Measurements from ENCODE around the gene SP100. TPM values are rescaled to one million over a fixed set of nuclear protein-coding genes. Genes with fewer than 3 reads are reported as not detected.
"Not testable (repeated sequence)": the region's sequence is repeated elsewhere in the genome, so short reads cannot be mapped to it uniquely, and the experiment has no call there.

The SP100 gene
- total RNA-seq, result 100 to 1,000 TPM in 3 of 4 donors, 10 to 100 TPM in 1; 91.2 to 141 (median 113) TPM
- 10 to 100 TPM; 50.4 to 91.0 (median 55.9) TPM for polyA plus RNA-seq

- WGBS, 2 donors, result 1 to 2% methylated on average over 12 of the region's 12 CpGs
- H3K36me3 ChIP-seq, result no peaks in the 10 kb centered on the region
- H3K4me3 ChIP-seq, result peak within 1 kb of the TSS; percentile 50 to 65 (median 59)
- DNase-seq, result peak; percentile 90
- TF ChIP-seq CTCF (IDR thresholded peaks at IDR 0.05), result no peak
- no peak for TF ChIP-seq EP300 (IDR thresholded peaks at IDR 0.05)
- TF ChIP-seq POLR2A (IDR thresholded peaks at IDR 0.05), result peak; percentile 39 to 55
- TF ChIP-seq POLR2AphosphoS5 (IDR thresholded peaks at IDR 0.05), result peak; percentile 57 to 83 (median 78)
- no peaks in the 10 kb centered on the region for H3K9me3 ChIP-seq
- H3K4me1 ChIP-seq, result peaks cover 0 to 59% (median 48%) of the 10 kb centered on the region in 4 donors
- intact Hi-C loops (cut with DNase I), result loop anchor here (5.0 to 10.0 kb wide), 3 partner anchors 296 to 491 kb away; partner anchors contain the start of genes CAB39, FBXO36 and TRIP12
- peak within 1 kb of the TSS; percentile 84 to 92 (median 90) for H3K27ac ChIP-seq
- no peaks in the 10 kb centered on the region for H3K27me3 ChIP-seq
These were observed at the start of gene SP100 for GRCh38 chr2:230416061-230416721. TSS of gene SP100 (plus strand) at chr2:230416201. CDS start at chr2:230416297, 96 bp downstream.

- H3K4me1 ChIP-seq, result no peaks in the 10 kb centered on the region
- TF ChIP-seq CTCF (IDR thresholded peaks at IDR 0.05) (no peak), EP300 (IDR thresholded peaks at IDR 0.05) (no peak), POLR2A (IDR thresholded peaks at IDR 0.05) (no peak), POLR2AphosphoS5 (IDR thresholded peaks at IDR 0.05) (no peak)
- H3K27me3 ChIP-seq, result no peaks in the 10 kb centered on the region
- H3K27ac ChIP-seq, result no peak overlapping the region
- H3K9me3 ChIP-seq, result no peaks in the 10 kb centered on the region
- intact Hi-C loops (cut with DNase I), result no loop called here
- WGBS, 2 donors, result 97% methylated on average over 2 of the region's 2 CpGs
- DNase-seq, result no peak
- H3K4me3 ChIP-seq, result no peak overlapping the region
- H3K36me3 ChIP-seq, result peaks cover 0 to 22% (median 0%) of the 10 kb centered on the region in 4 donors
These were observed 33.9 kb upstream of the SP100 start for GRCh38 chr2:230382108-230382507.

- H3K4me1 ChIP-seq, result no peaks in the 10 kb centered on the region
- no peak for DNase-seq
- H3K36me3 ChIP-seq, result peaks cover 0 to 23% (median 0%) of the 10 kb centered on the region in 4 donors
- H3K9me3 ChIP-seq, result no peaks in the 10 kb centered on the region
- no peak overlapping the region for H3K4me3 ChIP-seq
- intact Hi-C loops (cut with DNase I), result no loop called here
- WGBS, 2 donors, result 93 to 96% methylated on average over 5 of the region's 5 CpGs
- H3K27ac ChIP-seq, result no peak overlapping the region
- no peaks in the 10 kb centered on the region for H3K27me3 ChIP-seq
- TF ChIP-seq POLR2A (IDR thresholded peaks at IDR 0.05) (no peak), EP300 (IDR thresholded peaks at IDR 0.05) (no peak)
These were observed 32.5 kb upstream of the SP100 start for GRCh38 chr2:230383453-230383852.

- no peaks in the 10 kb centered on the region for H3K9me3 ChIP-seq
- no peak for DNase-seq
- no peaks in the 10 kb centered on the region for H3K27me3 ChIP-seq
- no peak overlapping the region for H3K27ac ChIP-seq
- WGBS, 2 donors, result 96 to 97% methylated on average over 6 of the region's 6 CpGs
- peaks cover 0 to 38% (median 5%) of the 10 kb centered on the region in 4 donors for H3K36me3 ChIP-seq
- intact Hi-C loops (cut with DNase I), result no loop called here
- no peak overlapping the region for H3K4me3 ChIP-seq
- no peaks in the 10 kb centered on the region for H3K4me1 ChIP-seq
- TF ChIP-seq POLR2AphosphoS5 (IDR thresholded peaks at IDR 0.05) (no peak), EP300 (IDR thresholded peaks at IDR 0.05) (no peak), CTCF (IDR thresholded peaks at IDR 0.05) (no peak), POLR2A (IDR thresholded peaks at IDR 0.05) (no peak)
These were observed 31.0 kb upstream of the SP100 start for GRCh38 chr2:230384986-230385385.

GRCh38 chr2:230394301-230394700, 21.7 kb upstream of the SP100 start:
- 93 to 94% methylated on average over 2 of the region's 2 CpGs for WGBS, 2 donors
- H3K4me3 ChIP-seq, result no peak overlapping the region
- no peak overlapping the region for H3K27ac ChIP-seq
- intact Hi-C loops (cut with DNase I), result no loop called here
- H3K9me3 ChIP-seq, result peaks cover 0 to 5% (median 0%) of the 10 kb centered on the region in 4 donors
- DNase-seq, result no peak
- no peaks in the 10 kb centered on the region for H3K4me1 ChIP-seq
- no peaks in the 10 kb centered on the region for H3K27me3 ChIP-seq
- peaks cover 0 to 60% (median 3%) of the 10 kb centered on the region in 4 donors for H3K36me3 ChIP-seq
- no peak for TF ChIP-seq POLR2AphosphoS5 (IDR thresholded peaks at IDR 0.05)

GRCh38 chr2:230398698-230399097, 17.3 kb upstream of the SP100 start:
- H3K4me3 ChIP-seq; intact Hi-C loops (cut with DNase I); H3K27ac ChIP-seq; H3K9me3 ChIP-seq; H3K27me3 ChIP-seq; H3K4me1 ChIP-seq; DNase-seq: not testable (repeated sequence)
- H3K36me3 ChIP-seq, result peaks cover 0 to 53% (median 3%) of the 10 kb centered on the region in 4 donors
- 97% methylated on average over 6 of the region's 6 CpGs for WGBS, 2 donors

Data from sigmoid colon (tissue), 7 donors.